ENCODE measurements around the gene HCST.

The HCST gene

DNA sequence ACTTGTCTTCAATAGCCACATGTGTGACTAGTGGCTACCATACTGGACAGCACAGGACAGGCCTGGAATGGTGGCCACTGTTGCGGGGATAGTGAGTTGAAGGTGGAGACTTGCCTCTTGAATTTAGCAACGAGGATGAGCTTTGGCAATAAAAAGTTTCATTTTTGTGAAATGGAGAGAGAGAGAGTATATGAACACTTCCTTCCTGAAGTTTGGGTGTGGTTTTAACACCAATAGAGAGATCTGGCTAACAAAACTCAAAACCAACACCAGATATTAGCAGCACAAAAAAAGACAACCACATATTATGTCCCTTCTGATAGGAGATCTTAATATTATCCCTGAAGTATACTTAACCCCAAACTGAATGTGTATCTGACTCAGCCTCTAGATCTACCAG lies 27.5 kb downstream of the HCST start:
- Histone ChIP-seq H3K27ac (ENCODE audit: low read length) (no peak overlapping the region), H3K4me3 (ENCODE audit: low read length) (no peak overlapping the region), H3K9me3 (ENCODE audit: control insufficient read depth, low read depth, low read length) (no peaks in the 10 kb centered on the region), H3K4me1 (ENCODE audit: control insufficient read depth, low read depth, low read length) (peaks cover 13% of the 10 kb centered on the region), H3K9ac (ENCODE audit: low read length) (no peak overlapping the region), H3K36me3 (ENCODE audit: control insufficient read depth, low read depth, low read length) (no peaks in the 10 kb centered on the region), H3K27me3 (ENCODE audit: control insufficient read depth, insufficient read depth, low read length) (no peaks in the 10 kb centered on the region)

DNA sequence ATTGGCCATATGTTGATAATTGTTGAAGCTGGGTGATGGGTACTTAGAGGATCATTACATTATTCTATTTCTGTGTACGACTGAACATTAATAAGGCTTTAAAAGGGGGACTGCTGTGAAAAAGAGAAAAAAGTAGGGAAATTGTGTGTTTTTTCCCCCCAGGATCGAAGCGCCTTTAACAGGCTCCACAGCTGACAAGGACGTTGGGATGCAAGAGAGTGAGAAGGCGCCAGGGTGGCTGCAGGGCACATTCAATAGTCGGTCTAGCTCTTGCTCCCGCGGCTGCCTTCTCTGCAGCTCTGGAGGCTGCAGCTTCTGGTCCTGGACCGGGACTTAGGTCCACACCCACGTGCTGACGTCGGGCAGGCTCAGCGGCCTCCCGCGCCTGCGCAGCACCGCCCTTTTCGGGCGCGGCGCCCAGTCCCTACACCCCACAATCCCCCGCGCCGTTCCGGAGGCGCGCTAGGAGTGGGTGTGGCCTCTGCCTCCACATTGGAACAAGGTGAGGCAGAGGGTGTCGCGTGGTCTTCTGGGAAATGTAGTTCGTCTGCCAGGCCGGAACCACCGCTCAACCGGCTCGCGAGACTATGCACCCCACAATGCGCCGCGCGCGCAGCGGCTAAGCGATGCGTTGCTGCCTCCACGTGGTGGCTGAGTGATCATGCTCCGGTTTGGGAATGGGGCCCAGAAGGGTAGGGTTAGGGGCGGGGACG lies 29.0 kb downstream of the HCST start:
- no peak overlapping the region for H3K27ac ChIP-seq (ENCODE audit: low read length)
- H3K27me3 ChIP-seq (ENCODE audit: control insufficient read depth, insufficient read depth, low read length): no peaks in the 10 kb centered on the region
- peak overlapping the region; percentile 55 for H3K4me3 ChIP-seq (ENCODE audit: low read length)
- no peaks in the 10 kb centered on the region for H3K9me3 ChIP-seq (ENCODE audit: control insufficient read depth, low read depth, low read length)
- peak overlapping the region; percentile 47 for H3K9ac ChIP-seq (ENCODE audit: low read length)
- no peaks in the 10 kb centered on the region for H3K36me3 ChIP-seq (ENCODE audit: control insufficient read depth, low read depth, low read length)
- H3K4me1 ChIP-seq (ENCODE audit: control insufficient read depth, low read depth, low read length): peaks cover 18% of the 10 kb centered on the region

DNA sequence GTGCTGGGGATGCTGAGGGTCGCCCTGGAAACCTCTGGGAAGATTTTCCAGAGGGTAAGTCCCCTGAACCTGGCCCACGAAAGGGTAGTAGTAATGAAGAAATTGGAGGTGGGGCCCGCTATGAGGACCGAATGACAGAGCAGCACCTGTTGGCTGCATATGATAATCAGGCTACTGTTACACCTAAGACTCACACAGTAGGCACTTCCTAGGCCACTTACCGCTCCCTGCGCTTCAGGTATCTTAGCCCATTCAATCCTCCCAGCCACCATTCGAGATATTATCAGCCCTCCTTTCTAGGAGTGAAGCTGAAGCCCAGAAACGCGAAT lies 29.5 kb downstream of the HCST start:
- peaks cover 18% of the 10 kb centered on the region for H3K4me1 ChIP-seq (ENCODE audit: control insufficient read depth, low read depth, low read length)
- H3K27ac ChIP-seq (ENCODE audit: low read length): no peak overlapping the region
- H3K4me3 ChIP-seq (ENCODE audit: low read length): peak overlapping the region; percentile 9
- H3K9ac ChIP-seq (ENCODE audit: low read length): no peak overlapping the region
- no peaks in the 10 kb centered on the region for H3K36me3 ChIP-seq (ENCODE audit: control insufficient read depth, low read depth, low read length)
- no peaks in the 10 kb centered on the region for H3K9me3 ChIP-seq (ENCODE audit: control insufficient read depth, low read depth, low read length)
- no peaks in the 10 kb centered on the region for H3K27me3 ChIP-seq (ENCODE audit: control insufficient read depth, insufficient read depth, low read length)

DNA sequence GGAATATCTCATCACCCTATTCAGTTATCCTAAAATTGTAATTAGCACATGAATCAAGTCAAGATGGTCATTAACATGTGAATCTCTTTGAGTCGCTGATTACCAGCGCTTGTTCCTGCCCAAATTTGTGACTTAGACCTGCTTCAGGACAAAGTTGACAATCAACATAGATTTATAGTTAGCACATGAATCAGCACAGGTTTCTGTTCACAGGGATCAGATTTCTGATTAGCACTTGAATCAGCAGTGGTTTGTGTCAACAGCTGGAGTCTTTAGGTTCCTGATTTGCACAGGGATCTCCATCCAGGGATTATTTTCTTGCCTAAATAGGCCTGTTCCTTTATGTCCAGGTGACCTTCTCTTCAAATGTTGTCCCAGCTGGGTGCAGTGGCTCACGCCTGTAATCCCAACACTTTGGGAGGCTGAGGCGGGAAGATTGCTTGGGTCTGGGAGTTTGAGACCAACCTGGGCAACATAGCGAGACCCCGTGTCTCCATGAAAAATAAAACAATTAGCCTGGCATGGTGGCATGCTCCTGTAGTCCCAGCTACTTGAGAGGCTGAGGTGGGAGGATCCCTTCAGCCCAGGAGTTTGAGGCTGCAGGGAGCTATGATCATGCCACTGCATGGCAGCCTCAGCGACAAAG lies 30.1 kb downstream of the HCST start:
- H3K36me3 ChIP-seq (ENCODE audit: control insufficient read depth, low read depth, low read length): no peaks in the 10 kb centered on the region
- peaks cover 23% of the 10 kb centered on the region for H3K4me1 ChIP-seq (ENCODE audit: control insufficient read depth, low read depth, low read length)
- no peaks in the 10 kb centered on the region for H3K27me3 ChIP-seq (ENCODE audit: control insufficient read depth, insufficient read depth, low read length)
- H3K9ac ChIP-seq (ENCODE audit: low read length): no peak overlapping the region
- no peaks in the 10 kb centered on the region for H3K9me3 ChIP-seq (ENCODE audit: control insufficient read depth, low read depth, low read length)
- H3K27ac ChIP-seq (ENCODE audit: low read length): no peak overlapping the region
- H3K4me3 ChIP-seq (ENCODE audit: low read length): peak overlapping the region; percentile 9

GRCh38 chr19:35935911-35936737 lies 33.8 kb downstream of the HCST start, which contains the start of gene LRFN3:
LRFN3 (plus strand) TSS chr19:35936374; CDS start chr19:35939426, 3,052 bp downstream.
- peak within 1 kb of the TSS; percentile 83 for H3K4me3 ChIP-seq (ENCODE audit: low read length)
- no peaks in the 10 kb centered on the region for H3K36me3 ChIP-seq (ENCODE audit: control insufficient read depth, low read depth, low read length)
- H3K9ac ChIP-seq (ENCODE audit: low read length): peak within 1 kb of the TSS; percentile 65
- H3K27ac ChIP-seq (ENCODE audit: low read length): no peak within 1 kb of the TSS
- H3K9me3 ChIP-seq (ENCODE audit: control insufficient read depth, low read depth, low read length): no peaks in the 10 kb centered on the region
- no peaks in the 10 kb centered on the region for H3K27me3 ChIP-seq (ENCODE audit: control insufficient read depth, insufficient read depth, low read length)
- H3K4me1 ChIP-seq (ENCODE audit: control insufficient read depth, low read depth, low read length): peaks cover 22% of the 10 kb centered on the region

DNA sequence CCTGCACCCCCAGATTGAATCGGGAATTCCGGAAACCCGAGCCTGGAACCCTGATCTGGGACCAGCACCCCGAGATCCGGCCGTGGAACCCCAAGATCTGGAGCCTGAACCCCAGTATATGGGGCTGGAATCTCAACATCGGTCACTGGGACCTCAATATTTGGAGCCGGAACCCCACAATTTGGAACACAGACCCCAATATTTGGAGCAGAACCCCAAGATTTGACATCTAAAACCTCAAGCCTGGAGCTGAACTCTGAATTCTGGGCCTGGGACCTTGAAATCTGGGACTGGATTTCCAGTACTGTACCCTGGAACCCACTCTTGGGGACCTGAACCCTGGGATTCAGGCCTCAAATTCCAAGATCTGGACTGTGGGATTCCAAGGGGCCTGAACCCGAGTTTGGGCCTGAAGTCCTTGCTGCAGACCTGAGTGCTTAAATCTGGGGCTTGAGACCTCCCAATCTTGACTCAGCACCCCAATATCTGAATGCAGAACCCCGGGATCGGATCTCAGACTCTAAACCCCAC lies 34.5 kb downstream of the HCST start:
- Histone ChIP-seq H3K4me3 (ENCODE audit: low read length) (peak overlapping the region; percentile 83), H3K27me3 (ENCODE audit: control insufficient read depth, insufficient read depth, low read length) (no peaks in the 10 kb centered on the region), H3K9me3 (ENCODE audit: control insufficient read depth, low read depth, low read length) (no peaks in the 10 kb centered on the region), H3K4me1 (ENCODE audit: control insufficient read depth, low read depth, low read length) (peaks cover 20% of the 10 kb centered on the region), H3K9ac (ENCODE audit: low read length) (peak overlapping the region; percentile 65), H3K36me3 (ENCODE audit: control insufficient read depth, low read depth, low read length) (no peaks in the 10 kb centered on the region), H3K27ac (ENCODE audit: low read length) (no peak overlapping the region)

- Histone ChIP-seq H3K9ac (ENCODE audit: low read length) (peak overlapping the region; percentile 65), H3K4me1 (ENCODE audit: control insufficient read depth, low read depth, low read length) (peaks cover 13% of the 10 kb centered on the region), H3K36me3 (ENCODE audit: control insufficient read depth, low read depth, low read length) (no peaks in the 10 kb centered on the region), H3K27ac (ENCODE audit: low read length) (no peak overlapping the region), H3K9me3 (ENCODE audit: control insufficient read depth, low read depth, low read length) (no peaks in the 10 kb centered on the region), H3K4me3 (ENCODE audit: low read length) (peak overlapping the region; percentile 83), H3K27me3 (ENCODE audit: control insufficient read depth, insufficient read depth, low read length) (no peaks in the 10 kb centered on the region)
These were observed 35.3 kb downstream of the HCST start for GRCh38 chr19:35937345-35938281.

GRCh38 chr19:35938282-35939224 lies 36.2 kb downstream of the HCST start:
- H3K4me3 ChIP-seq (ENCODE audit: low read length): peak overlapping the region; percentile 83

GRCh38 chr19:35939307-35940077 lies 37.2 kb downstream of the HCST start:
- no peaks in the 10 kb centered on the region for H3K9me3 ChIP-seq (ENCODE audit: control insufficient read depth, low read depth, low read length)
- H3K4me1 ChIP-seq (ENCODE audit: control insufficient read depth, low read depth, low read length): peaks cover 13% of the 10 kb centered on the region
- no peak overlapping the region for H3K27ac ChIP-seq (ENCODE audit: low read length)
- no peaks in the 10 kb centered on the region for H3K27me3 ChIP-seq (ENCODE audit: control insufficient read depth, insufficient read depth, low read length)
- H3K4me3 ChIP-seq (ENCODE audit: low read length): no peak overlapping the region
- H3K36me3 ChIP-seq (ENCODE audit: control insufficient read depth, low read depth, low read length): no peaks in the 10 kb centered on the region
- no peak overlapping the region for H3K9ac ChIP-seq (ENCODE audit: low read length)

More at GRCh38 chr19:35938282-35939224, 36.2 kb downstream of the HCST start:
- Histone ChIP-seq H3K9ac (ENCODE audit: low read length) (no peak overlapping the region), H3K36me3 (ENCODE audit: control insufficient read depth, low read depth, low read length) (no peaks in the 10 kb centered on the region), H3K4me1 (ENCODE audit: control insufficient read depth, low read depth, low read length) (peaks cover 13% of the 10 kb centered on the region), H3K9me3 (ENCODE audit: control insufficient read depth, low read depth, low read length) (no peaks in the 10 kb centered on the region), H3K27ac (ENCODE audit: low read length) (no peak overlapping the region), H3K27me3 (ENCODE audit: control insufficient read depth, insufficient read depth, low read length) (no peaks in the 10 kb centered on the region)
